GM18517 (cell line): ENCODE measurements around the gene KRT7.

Source experiments
- ATAC-seq: cut with Tn5 transposase; IDR thresholded peaks from one replicate; pipeline ENCODE4 v1.9.1; 2021; ENCODE audit warnings: mild to moderate bottlenecking, moderate library complexity; ENCODE audit not compliant: unreplicated experiment

KRT7 gene

DNA sequence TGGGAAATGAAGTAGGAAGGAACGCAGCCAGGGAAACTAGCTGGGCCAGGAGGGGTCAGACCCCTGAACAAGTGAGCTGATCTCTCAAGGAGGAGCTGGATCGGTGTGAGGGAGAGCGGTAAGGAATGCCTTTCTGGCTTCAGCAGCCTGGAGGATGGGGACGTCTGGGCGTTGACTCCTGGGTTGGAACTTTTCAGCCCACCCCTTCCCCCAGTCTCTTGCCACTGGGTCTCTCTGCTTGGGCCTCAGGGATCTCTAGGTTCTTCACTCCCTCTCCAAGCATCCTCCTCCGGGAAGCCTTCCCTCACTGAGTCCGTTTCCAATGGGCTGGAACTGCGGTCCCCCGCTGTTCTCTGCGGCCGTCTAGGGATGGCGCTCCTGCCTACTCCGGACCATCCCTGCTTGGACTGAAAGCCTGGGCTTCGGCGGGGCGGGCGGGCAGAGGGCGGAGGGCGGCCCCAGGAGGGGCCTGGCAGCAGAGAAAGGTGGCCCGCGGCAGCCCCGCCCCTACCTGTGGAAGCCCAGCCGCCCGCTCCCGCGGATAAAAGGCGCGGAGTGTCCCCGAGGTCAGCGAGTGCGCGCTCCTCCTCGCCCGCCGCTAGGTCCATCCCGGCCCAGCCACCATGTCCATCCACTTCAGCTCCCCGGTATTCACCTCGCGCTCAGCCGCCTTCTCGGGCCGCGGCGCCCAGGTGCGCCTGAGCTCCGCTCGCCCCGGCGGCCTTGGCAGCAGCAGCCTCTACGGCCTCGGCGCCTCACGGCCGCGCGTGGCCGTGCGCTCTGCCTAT lies at the start of gene KRT7:
Gene KRT7 (plus strand): TSS at position 570 of the 788 bp plus-strand sequence. CDS start 54 bp downstream, at position 624.
- no peak for ATAC-seq

DNA sequence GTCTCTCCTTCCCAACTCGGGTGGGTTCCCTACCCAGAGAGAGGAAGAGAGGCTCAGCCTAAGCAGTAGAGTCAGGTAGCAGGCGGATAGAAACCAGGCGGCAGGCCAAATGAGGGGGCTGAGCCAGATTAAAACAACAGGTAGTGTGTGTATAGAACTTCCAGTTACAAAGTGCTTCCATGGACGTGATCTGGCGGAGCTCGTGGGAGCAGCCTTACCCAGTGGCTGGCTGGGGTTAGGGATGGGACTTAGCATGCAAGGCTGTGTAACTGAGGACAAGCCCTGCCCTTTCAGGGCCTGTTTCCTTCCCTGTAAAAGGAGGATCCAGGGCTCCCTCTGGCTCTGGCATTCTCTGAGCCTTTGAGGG lies 49.5 kb upstream of the KRT7 start:
- ATAC-seq: no peak

DNA sequence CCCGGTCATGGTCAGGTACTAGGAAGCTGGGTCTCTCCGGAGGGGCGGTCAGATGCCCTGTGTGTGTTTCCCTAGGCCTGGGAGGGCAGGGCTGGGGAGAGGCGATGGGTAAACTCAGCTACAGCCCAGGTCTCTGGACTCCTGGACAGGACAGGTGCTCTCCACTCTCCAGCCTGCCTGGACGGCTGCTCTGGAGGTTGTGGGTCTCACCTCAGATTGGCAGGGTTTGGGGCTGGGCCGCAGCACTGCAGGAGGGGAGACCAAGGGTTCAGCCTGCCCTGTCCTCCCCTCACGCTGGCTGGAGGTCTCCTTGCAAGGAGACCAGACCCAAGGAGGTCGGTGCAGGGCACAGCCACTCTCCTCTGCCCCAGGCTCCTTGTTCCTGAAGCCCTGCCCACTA lies 49.1 kb upstream of the KRT7 start:
- ATAC-seq: no peak

DNA sequence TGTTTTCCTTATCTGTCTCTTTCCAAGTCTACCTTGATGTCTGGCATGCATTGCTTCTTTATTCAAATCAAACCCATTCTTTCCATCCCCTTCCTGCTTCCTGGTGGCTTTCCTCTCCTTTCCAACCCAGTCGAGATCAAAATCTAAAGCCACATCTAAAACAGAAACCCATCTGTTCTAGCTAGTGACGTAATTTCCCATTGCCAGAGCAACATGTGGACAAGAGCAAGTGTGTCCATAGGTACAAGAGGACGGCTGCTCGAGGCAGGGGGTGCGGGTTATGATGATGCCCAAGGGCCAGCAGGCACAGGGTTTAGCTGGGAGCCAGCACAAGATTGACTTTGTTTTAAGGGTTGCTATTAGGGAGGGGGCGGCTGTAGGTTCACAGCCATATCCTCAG lies 48.2 kb upstream of the KRT7 start:
- no peak for ATAC-seq

DNA sequence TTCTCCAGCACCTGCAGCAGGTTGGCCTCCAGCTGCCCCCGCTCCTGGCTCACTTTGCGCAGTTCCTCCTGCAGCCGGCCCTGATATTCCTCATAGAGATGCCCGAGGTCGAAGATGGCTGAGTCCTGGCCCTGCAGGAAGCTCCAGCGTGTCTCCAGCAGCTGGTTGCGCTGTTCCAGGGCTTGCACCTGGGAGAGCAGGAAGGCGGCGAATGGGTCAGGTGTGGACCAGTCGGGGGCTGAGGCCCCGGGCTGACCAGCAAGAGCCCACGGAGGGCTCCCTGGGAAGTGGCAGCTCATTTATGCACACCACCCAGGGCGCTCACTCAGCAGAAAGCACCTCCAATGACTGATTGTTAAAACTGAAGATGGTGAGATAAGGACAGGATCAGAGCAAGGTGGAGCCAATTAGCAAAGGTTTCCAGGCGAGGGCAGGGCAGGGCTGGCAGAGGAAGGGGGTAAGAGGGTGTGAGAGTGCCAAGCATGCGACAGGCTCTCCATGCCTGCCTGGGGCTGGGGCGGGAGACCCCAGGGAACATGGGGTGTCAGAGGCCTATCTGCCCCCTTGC lies 47.6 kb upstream of the KRT7 start:
- no peak for ATAC-seq

DNA sequence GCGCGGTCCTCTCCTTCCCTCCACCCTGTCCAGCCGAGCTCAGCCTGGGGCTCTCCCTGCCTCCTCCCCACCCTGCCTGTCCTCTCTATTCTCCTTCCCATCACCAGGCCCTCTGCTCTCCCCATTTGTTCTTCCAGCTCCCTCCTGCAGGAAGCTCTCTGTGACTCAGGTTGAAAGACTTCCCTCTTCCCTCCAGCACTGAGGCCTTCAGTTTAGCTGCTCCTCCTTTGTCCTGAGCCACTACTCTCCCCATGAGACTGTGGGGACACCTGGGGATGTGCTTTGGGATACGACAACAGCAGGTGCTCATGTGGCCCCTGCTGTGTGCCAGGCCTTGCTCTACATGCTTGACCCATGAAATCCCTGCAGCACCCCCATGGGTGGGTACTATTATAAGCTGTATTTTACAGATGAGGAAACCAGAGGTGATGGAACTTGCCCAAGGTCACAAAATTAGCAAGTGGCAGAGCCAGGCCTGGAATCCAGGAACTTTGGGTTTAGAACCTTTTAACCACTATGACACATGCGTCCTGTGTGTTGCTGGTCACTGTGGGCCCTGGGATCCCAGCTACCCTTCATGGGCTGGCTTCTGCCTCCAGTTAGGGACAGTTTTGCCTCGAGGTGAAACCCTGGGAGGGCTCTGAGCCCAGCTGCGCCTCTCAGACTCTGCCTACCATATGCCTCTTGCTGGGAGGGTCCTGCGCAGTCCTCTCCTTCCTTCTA lies 46.8 kb upstream of the KRT7 start:
- no peak for ATAC-seq

DNA sequence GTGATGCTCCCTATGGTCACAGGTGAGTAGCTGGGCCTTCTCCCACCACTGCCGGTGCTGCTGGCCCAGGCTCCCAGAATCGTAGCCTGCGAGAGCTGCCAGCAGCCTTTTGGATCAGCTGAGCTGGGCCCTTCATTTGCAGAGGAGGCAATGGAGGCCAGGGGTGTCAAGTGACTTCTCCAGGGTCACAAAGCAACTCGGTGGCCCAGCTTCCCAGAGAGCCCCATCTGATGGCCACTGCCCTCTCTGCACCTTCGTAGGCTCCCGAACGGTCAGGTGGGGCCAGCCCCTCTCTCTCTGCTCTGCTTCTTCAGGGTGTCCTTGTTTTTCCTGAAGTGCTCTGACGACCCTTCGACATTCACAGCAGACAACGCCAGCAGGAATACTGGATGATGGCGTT lies 45.8 kb upstream of the KRT7 start:
- ATAC-seq: no peak

DNA sequence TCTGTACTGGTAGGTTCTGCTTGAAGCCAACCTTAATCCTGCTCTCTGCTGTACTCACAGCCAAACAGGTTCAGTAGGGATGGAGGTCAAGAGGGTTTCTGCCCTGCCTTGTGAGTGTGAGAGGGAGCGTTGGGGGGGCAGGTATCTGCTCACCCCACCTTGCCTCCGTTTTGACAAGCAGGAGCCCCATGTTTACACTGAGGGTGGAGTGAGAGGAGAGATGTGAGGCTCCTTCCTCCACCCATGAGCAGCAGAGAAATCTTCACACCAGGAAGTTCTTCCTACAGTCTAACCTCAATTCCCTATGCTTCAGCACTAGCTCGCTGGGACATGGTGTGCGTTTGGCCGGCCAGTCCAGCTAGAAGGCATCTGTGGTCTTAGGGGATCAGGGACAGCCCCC lies 45.4 kb upstream of the KRT7 start:
- no peak for ATAC-seq

DNA sequence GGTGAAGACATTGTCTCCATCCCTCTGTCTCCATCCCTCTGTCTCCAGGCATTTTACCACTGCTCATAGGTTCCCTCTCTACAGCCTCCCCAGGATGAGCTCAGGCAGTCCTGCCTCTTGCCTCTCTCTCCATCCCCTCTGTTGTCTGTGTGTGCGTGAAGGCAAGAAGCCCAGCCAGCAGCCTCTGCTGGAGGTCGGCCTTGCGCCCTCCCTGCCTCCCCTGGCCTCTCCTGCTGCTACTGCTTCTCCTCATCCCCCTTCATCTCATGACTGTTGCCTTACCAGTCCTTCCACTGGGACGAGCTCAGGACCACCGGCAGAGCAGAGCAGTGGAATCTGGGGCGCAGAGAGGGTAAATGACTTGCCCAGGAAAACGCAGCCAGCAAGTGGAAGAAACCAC lies 44.4 kb upstream of the KRT7 start:
- ATAC-seq: no peak

DNA sequence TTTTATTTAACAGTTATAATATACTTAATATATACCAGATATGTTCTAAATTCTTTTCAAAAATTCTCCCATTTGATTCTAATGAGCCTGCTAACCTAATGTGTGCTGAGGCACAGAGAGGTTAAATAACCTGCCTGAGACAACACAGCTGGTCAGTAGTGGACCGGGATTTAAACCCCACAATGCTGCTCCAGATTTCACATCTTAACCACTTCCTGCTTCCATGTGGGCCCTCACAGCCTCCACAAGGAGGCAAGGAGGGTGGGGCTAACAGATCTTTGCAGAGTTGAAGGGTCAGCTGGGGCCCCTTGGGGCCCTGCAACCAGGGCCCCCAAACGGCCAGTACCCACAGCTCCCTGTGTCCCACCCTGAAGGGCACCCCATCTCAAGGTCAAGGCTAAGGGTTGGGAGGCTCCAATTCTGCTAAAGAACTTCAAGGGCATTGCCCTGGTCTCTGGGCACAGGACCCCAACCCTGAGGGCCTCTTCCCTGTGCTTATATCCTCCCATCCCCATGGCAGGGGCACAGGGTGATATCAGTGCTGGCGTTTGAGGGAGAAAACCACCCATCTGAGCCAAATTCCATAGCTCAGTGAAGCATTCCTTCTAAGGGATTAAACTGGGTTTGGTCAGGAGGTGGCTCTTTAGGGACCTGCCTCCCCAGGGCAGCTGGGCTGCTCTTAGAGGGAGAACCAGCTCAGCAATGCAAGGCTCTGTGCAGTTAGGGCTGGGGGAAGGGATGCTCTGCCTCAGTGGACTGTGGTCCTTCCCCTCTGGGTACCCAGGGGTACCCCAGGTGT lies 43.5 kb upstream of the KRT7 start:
- ATAC-seq: no peak

DNA sequence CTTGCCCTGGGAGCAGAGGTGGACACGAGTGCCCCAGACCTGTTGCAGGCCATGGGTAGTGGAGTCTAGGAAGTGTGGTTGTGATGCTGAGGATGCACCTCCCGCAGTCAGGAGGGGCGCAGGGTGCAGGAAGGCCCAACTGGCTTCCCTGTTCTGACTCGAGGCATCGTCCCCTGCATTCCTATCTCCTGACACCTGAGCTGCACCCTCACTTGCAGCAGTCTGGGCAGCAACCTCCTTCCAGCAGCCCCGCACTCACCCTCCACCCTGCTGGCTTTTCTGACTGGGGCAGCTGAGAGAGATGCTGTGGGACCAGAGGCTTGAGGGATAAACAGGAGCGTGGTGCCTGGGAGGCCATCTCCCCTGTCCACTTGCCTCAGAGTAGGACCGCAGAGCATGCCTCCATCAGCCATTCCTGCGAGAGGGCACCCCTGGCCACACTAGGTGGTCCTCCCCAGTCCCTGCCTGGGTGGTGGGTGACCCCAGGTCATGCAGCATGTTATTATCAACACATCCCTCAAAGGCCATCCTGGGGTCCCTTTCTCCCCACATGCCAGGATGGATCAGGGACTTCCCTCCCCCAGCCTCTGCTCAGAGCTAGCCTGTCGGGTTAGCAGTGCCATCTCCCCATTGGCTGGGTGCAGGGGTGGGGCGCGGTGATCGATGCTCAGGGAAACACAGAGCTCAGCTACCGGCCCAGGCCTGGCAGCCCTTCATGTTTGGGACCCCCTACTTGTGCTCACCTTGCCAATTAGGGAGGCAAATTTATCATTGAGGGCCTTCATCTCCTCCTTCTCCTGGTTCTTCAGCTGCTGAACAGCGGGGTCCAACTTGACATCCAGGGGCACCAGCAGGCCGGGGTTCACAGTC lies 41.9 kb upstream of the KRT7 start:
- no peak for ATAC-seq

DNA sequence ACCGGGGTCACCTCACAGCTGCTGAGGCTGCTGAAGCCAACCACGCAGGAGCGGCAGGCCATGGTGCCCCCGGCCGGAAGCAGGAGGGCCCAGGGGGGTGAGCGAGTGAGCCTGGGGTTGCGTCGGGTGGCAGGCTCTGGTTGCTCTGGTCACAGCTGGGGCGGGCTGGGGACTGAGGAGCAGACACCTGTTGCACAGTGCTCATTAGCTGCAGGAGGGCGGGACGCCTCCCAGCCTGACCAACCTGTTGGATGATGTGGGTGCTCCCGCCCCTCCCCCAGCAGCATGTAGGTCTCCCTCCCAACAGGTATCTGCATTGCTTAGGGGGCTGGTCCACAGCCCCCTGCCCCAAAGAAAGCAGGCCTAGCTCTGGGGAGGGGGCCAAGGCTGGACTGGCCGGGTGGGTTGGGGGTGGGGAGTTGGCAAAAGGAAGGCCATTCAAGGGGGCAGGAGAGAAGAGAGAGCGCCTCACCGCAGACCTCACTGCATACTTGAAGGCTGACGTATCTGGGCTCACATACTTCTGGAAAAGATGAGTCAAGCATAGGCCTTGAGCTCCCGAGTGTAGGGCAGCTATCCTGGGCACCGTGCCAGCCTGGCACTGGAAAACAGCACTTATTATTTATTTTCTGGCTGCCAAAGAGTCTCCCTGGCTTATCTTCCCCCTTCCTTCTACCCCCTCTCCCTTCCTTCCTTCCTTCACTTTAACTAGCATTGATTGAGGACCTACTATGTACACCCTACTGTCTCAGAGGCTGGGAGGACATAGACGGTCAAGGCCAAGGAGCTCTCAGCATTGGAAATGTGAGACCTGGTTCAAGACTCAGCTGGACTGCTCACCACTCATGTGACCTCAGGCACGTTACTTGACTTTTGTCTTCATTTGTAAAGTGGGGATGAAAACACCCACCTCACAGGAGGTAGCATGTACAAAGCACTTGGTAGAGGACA lies 40.9 kb upstream of the KRT7 start, which contains the start of gene KRT80:
Gene KRT80 (minus strand): TSS at position 174 of the 951 bp plus-strand sequence. CDS start 112 bp downstream, at position 62.
- no peak for ATAC-seq

DNA sequence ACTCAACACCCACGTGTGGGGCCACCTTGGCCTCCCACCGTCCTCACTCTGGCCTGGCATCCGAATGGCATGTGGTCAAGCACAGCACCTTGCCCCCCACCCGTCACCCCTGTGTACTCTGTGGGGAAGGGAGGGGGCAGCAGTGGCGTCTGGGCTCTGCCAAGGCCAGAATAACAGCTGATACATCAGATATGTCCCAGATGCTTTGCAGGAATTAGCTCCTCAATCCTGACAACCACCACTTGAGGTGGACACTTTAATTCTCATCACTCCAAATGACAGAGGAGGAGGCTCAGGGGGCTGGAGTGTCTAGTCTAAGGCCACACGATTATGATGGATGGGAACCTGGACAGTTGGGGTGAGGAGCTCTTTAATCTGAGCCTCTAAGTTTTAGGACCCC lies 39.5 kb upstream of the KRT7 start:
- ATAC-seq: no peak

DNA sequence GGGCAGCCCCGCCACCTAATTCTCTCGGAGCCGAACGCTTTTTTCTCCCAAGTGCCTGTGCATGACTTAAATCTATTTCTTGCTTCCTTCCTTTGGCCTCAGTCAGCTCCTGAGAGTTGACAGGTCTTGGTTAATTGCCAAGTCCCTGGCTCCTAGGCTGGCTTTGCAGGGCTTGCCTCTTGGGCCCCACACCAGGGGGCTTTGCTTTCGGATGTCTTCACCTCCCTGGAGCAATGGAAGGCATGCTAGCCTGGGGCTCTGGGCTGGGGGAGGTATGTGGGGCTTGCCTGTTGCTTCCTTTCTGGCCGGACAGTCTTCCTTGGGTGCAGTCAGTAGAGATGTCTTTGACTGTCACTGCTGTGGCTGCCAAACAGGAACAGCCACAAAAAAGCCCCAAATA lies 39.1 kb upstream of the KRT7 start:
- no peak for ATAC-seq

DNA sequence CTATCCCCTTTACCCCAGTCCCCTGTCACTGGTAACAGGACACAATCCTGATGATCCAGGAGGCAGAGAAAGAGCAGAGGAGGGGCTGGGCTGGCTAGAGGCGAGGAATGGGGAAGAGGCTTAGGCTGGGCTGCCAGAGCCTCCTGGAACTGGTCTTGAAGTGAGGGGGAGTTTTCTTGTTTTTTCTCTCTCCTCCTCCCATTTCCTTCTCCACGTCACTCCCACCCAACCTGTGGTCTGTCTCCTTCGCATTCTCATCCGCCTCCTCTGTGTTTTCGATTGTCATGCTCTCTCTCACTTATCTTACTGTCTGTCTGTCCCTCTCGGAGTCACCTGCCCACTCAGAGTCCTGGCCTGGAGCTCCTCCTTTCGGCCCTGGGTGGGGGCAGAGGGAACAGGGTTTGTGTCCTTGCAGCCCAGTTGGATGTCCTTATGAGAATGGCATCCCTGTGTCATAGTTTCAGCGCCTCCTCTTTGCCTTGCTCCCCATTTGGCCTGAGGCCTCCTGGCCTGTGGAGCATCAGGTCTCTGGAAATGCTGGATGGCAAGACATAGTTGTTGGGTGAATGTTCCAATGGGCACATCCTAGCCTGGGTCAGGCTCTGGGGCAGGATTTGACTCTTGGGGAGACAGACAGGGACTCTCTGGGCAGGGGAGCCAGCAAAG lies 37.8 kb upstream of the KRT7 start:
- ATAC-seq: no peak

DNA sequence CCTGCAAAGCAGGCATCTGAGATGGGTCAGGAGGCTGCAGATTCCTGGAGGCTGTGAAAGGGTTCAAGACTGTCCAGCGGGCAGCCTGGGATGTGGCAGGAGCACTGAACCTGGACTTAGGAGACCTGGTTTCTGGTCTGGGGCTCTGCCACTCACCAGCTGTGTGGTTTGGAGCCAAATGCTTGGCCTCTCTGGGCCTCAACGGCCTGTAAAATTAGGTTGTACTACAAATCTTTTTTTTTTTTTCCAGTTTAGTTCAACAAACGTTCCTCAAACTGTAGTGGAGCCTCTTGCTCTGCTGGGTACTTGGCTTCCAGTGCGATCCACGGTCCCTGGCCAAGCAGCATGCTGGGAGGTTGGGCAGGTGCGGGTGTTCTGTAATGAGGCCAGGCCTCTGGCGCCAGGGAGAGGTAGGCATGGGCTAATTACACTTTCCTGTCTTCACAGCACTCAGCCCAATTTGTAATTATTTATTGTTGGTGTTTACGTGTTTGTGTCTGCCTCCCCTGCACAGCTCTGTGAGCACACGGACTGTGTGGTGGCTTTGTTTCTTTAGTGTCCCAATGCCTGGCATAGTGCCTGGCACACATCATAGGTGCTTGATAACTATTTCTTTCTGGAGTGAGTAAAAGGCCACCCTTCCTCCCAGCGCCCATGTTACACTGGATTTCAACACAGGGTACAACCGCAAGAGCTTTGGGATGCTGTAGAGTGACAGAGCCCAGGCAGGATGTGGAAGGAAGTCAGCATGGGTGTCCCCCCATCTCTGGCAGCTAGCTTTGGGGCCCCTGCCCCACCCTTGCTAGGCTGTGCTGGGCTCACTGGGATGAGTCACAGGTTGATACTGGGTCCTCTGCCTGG lies 35.4 kb upstream of the KRT7 start:
- no peak for ATAC-seq

DNA sequence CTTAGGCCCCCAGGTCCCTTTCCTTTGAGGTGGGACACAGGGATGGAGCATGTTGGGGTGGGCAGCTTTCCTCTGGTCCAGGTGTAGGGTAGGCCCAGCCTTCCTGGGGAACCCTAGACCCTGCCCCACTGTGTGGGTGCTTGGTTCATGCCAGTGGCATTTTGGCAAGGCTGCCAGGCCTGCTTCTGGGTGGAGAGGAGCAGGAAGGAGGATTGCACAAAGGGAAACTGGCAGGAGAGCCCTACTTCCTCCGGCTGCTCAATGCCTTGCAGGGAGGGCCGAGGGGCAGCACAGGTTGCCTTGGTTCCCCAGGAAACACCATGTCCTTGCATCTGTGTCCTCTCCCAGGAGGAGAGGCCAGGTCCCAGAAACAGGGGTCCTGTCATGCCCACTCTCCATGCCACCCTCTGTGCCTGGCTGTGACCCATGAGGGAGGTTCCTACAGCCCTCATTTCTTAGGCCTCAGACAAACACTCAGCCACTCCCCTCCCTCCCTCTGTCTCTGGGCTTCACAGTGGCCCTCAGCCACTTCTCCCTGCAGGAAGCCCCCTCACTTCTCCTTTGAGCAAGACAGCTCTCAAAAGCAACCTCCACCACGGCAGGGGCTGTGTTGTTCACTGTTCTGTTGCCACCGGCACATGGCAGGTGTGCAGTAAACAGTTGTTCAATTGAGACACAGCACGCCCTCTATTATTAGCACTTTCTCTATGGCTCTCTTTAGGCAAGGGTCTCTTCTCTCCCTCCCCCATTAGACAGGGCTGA lies 34.4 kb upstream of the KRT7 start:
- ATAC-seq: no peak
